ENCODE data around the gene TM4SF4.

- TF ChIP-seq YY1 (IDR thresholded peaks at IDR 0.05) (no peak), CTCF (IDR thresholded peaks at IDR 0.05; ENCODE audit: low read depth, low read length, missing input control) (no peak), JUND (IDR thresholded peaks at IDR 0.05) (no peak), GABPA (IDR thresholded peaks at IDR 0.05 in 1 of 2, conservative IDR thresholded peaks at IDR 0.05 in 1 of 2) (no peak), MAX (IDR thresholded peaks at IDR 0.05) (no peak), RAD21 (IDR thresholded peaks at IDR 0.05) (no peak), EGR1 (IDR thresholded peaks at IDR 0.05; ENCODE audit: low read depth in 2 of 2) (no peak), ATF3 (IDR thresholded peaks at IDR 0.05) (no peak), REST (IDR thresholded peaks at IDR 0.05) (no peak)
Measured at GRCh38 chr3:149502438-149502837, 27.9 kb downstream of the TM4SF4 start.

Data from liver (tissue), 3 donors.